ENCODE data around the gene CCDC88C. TPM values are rescaled to one million over a fixed set of nuclear protein-coding genes. Genes with fewer than 3 reads are reported as not detected.

The CCDC88C gene
- total RNA-seq, 1 experiment from 2014 or later, result 64.8 TPM

DNA sequence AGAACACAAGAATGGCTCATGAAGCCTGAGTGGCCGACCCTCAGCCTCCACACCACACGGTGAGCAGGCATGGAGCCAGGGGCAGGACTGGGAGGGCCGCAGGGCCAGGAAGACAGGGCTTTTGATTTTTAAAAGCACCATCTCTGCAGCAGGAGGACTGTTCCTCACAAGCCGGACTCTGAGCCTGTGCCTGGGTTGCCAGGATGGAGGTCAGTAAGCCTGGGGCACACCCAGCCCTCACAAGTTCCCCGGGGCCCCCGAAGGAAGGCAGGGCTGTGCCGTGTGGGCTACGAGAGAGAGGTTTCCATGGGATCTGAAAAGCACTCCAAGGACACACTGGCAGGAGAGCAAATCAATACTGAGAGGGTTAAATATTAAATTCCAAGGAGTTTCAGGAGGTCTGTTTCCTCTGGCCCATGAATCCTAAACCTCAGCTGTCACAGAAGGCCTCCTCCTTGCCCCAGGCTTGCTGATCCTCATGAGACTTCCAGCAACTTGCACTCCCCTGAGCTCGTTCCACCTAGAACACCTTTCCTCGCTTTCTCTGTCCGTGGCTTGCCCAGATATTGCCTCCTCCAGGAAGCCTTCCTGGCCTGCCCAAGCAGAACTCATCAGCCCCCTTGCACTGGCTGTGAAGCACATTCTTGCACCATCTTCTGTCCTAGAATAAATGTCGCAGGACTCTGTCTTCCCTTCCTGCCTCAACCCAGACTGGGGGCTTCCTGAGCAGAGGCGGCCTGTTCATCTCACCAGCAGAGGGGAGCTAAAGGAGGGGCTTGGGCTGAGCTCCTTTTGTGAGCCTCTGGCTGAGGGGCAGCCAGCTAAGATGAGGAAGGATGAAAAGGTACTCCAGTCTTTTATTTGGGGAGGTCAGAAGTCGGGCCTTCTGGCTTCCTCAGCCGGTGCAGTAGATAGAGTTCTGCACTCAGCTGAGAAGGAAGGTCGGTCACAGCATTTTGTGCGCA lies 64.6 kb downstream of the CCDC88C start:
- H3K36me3 Mint-ChIP-seq, result no peaks in the 10 kb centered on the region
- no peaks in the 10 kb centered on the region for H3K27me3 Mint-ChIP-seq (ENCODE audit: low read depth)
- POLR2A ChIA-PET, result no interaction called here
- no peak for DNase-seq (ENCODE audit: low spot score)
- no peak overlapping the region for H3K4me3 Mint-ChIP-seq
- TF ChIP-seq ATF3 (CRISPR knock-in tag; conservative IDR thresholded peaks at IDR 0.05), result no peak
- TF ChIP-seq, protein P1, sequence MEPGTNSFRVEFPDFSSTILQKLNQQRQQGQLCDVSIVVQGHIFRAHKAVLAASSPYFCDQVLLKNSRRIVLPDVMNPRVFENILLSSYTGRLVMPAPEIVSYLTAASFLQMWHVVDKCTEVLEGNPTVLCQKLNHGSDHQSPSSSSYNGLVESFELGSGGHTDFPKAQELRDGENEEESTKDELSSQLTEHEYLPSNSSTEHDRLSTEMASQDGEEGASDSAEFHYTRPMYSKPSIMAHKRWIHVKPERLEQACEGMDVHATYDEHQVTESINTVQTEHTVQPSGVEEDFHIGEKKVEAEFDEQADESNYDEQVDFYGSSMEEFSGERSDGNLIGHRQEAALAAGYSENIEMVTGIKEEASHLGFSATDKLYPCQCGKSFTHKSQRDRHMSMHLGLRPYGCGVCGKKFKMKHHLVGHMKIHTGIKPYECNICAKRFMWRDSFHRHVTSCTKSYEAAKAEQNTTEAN (CRISPR knock-in tag; IDR thresholded peaks at IDR 0.05), result no peak
- TF ChIP-seq JUN (CRISPR knock-in tag; IDR thresholded peaks at IDR 0.05), result no peak
- no peak for TF ChIP-seq SMAD3 (CRISPR knock-in tag; IDR thresholded peaks at IDR 0.05; ENCODE audit: borderline replicate concordance)
- TF ChIP-seq, protein P2, sequence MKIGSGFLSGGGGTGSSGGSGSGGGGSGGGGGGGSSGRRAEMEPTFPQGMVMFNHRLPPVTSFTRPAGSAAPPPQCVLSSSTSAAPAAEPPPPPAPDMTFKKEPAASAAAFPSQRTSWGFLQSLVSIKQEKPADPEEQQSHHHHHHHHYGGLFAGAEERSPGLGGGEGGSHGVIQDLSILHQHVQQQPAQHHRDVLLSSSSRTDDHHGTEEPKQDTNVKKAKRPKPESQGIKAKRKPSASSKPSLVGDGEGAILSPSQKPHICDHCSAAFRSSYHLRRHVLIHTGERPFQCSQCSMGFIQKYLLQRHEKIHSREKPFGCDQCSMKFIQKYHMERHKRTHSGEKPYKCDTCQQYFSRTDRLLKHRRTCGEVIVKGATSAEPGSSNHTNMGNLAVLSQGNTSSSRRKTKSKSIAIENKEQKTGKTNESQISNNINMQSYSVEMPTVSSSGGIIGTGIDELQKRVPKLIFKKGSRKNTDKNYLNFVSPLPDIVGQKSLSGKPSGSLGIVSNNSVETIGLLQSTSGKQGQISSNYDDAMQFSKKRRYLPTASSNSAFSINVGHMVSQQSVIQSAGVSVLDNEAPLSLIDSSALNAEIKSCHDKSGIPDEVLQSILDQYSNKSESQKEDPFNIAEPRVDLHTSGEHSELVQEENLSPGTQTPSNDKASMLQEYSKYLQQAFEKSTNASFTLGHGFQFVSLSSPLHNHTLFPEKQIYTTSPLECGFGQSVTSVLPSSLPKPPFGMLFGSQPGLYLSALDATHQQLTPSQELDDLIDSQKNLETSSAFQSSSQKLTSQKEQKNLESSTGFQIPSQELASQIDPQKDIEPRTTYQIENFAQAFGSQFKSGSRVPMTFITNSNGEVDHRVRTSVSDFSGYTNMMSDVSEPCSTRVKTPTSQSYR (CRISPR knock-in tag; IDR thresholded peaks at IDR 0.05), result no peak
- TF ChIP-seq, protein P3, sequence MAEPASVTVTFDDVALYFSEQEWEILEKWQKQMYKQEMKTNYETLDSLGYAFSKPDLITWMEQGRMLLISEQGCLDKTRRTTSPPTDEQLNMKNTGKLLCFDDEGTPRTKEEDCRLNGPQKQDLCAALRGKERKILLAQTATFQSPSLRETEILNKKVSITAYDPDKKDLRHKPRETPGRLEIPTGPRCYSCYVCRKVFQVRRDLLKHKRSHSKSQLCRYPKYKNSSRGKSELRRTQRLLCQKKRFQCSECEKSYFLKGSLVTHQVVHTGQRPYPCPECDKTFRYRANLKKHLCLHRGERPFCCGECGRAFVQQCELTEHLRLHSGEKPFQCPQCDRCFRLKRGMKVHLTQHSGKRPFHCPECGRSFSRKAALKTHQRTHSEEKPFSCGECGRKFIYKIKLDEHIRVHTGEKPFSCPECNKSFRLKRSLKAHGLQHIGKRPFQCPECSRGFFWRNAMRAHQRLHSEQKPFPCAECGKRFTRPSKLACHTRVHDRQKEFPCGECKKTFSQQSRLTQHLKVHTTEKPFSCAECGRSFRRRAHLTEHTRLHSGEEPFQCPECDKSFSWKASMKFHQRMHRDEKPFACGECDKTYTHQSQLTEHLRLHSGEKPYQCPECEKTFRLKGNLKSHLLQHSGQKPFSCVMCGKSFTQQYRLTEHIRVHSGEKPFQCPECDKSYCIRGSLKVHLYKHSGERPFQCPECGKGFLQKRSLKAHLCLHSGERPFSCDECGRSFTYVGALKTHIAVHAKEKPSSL (CRISPR knock-in tag; conservative IDR thresholded peaks at IDR 0.05), result no peak
- no peak for TF ChIP-seq ZMAT4 (CRISPR knock-in tag; IDR thresholded peaks at IDR 0.05)
- TF ChIP-seq CDX4 (CRISPR knock-in tag; IDR thresholded peaks at IDR 0.05; ENCODE audit: borderline replicate concordance), result no peak
- no peak for TF ChIP-seq USF2 (CRISPR knock-in tag; IDR thresholded peaks at IDR 0.05)
- no peak for TF ChIP-seq ZNF671 (CRISPR knock-in tag; IDR thresholded peaks at IDR 0.05)
- TF ChIP-seq ETV6 (CRISPR knock-in tag; IDR thresholded peaks at IDR 0.05), result no peak
- TF ChIP-seq SMAD4 (CRISPR knock-in tag; IDR thresholded peaks at IDR 0.05), result no peak
- no peak for TF ChIP-seq RELA (CRISPR knock-in tag; IDR thresholded peaks at IDR 0.05; ENCODE audit: borderline replicate concordance)
- no peak for TF ChIP-seq ZNF416 (CRISPR knock-in tag; IDR thresholded peaks at IDR 0.05)
- TF ChIP-seq, protein P4, sequence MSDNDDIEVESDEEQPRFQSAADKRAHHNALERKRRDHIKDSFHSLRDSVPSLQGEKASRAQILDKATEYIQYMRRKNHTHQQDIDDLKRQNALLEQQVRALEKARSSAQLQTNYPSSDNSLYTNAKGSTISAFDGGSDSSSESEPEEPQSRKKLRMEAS (CRISPR knock-in tag; IDR thresholded peaks at IDR 0.05), result no peak
- no peak for TF ChIP-seq ZNF219 (CRISPR knock-in tag; IDR thresholded peaks at IDR 0.05; ENCODE audit: borderline replicate concordance)
- TF ChIP-seq ZNF396 (CRISPR knock-in tag; IDR thresholded peaks at IDR 0.05; ENCODE audit: borderline replicate concordance), result no peak
- peaks cover 60% of the 10 kb centered on the region for H3K4me1 Mint-ChIP-seq
- no peak for ATAC-seq
- CTCF ChIA-PET, result interaction anchor here (1.1 to 4.5 kb wide), 9 partner anchors 11 to 74 kb away, joined by 3 to 97 read pairs (median 8); partner anchors contain the start of gene CCDC88C
- H3K27ac Mint-ChIP-seq, result peak overlapping the region; percentile 61
- H3K9me3 Mint-ChIP-seq, result no peaks in the 10 kb centered on the region
